ENCODE data around the gene CEACAM6. TPM values are rescaled to one million over a fixed set of nuclear protein-coding genes. Genes with fewer than 3 reads are reported as not detected.

The CEACAM6 gene
- total and polyA plus RNA-seq, 9 of the 15 experiments (the other 6 are each of a cell fraction or from before 2014, with no cell fraction given) = 0.24 TPM; not detected in 8

- TF ChIP-seq POLR2H (tag; IDR thresholded peaks at IDR 0.05; ENCODE audit: low read depth) = no peak
- no peak for TF ChIP-seq GTF2E2 (tag; IDR thresholded peaks at IDR 0.05)
- no peak for TF ChIP-seq CBFA2T2 (conservative IDR thresholded peaks at IDR 0.05)
- TF ChIP-seq ZC3H11A (IDR thresholded peaks at IDR 0.05; ENCODE audit: low read depth, low read length) = no peak
Observed at GRCh38 chr19:41801792-41802211, 46.5 kb downstream of the CEACAM6 start (continued).

DNA sequence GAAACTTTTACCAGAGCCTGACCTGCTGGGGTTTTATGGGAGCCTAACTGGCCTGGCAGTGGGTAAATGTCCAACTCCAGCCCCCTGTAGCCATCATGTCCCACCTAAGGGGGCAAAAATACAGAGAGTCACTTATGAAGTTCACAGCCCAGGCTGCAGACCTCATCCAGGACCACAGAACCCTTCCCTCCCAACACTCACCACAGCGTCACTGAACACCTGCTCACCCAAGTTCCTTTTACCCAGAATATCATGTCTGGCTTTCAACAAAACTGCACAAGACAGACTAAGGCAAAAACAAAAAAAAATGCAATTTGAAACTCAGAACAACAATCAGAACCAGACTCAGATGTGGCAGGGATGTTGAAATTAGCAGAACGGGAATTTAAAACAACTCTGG lies 47.4 kb downstream of the CEACAM6 start:
- Histone ChIP-seq H3K9me1 (ENCODE audit: control insufficient read depth, insufficient read depth, low read length) (no peaks in the 10 kb centered on the region), H3K4me1 (replicated peaks in 1 of 2; ENCODE audit: control insufficient read depth in 2 of 2, insufficient read depth in 2 of 2, low read length in 2 of 2) (no peaks in the 10 kb centered on the region), H3K9ac (ENCODE audit: insufficient read depth in 1 of 2, low read depth in 2 of 2, low read length in 2 of 2) (no peak overlapping the region), H4K20me1 (replicated peaks; ENCODE audit: control insufficient read depth, insufficient read depth, low read length) (peaks cover under 1% of the 10 kb centered on the region; the same call in 1 of the 2 replicates), H3K27me3 (ENCODE audit: control insufficient read depth in 2 of 2, insufficient read depth in 2 of 2, low read length in 2 of 2) (peaks cover 11 to 46% of the 10 kb centered on the region in 2 experiments), H3K27ac (ENCODE audit: extremely low read depth, low read depth, low read length) (no peak overlapping the region), H2AFZ (ENCODE audit: low read depth, low read length) (no peak overlapping the region), H3K9me3 (replicated peaks; ENCODE audit: control insufficient read depth, insufficient read depth, low read depth, low read length) (no peaks in the 10 kb centered on the region), H3K36me3 (ENCODE audit: control insufficient read depth, insufficient read depth, low read length) (no peaks in the 10 kb centered on the region), H3K4me2 (ENCODE audit: insufficient read depth, low read length) (no peak overlapping the region), H3K79me2 (ENCODE audit: control insufficient read depth, insufficient read depth, low read length) (no peaks in the 10 kb centered on the region), H3K4me3 (no peak overlapping the region)
- ChIA-PET CTCF (ENCODE audit: low intra/inter-chr PET ratio) (no interaction called here), POLR2A (no interaction called here)
- intact Hi-C loops (cut with micrococcal nuclease) (no loop called here), in situ Hi-C loops (cut with MboI) (no loop called here)
- TF ChIP-seq ATF1 (CRISPR knock-in tag; IDR thresholded peaks at IDR 0.05) (no peak), ATF1 (tag; IDR thresholded peaks at IDR 0.05) (no peak), HMBOX1 (IDR thresholded peaks at IDR 0.05) (no peak), PRMT5 (CRISPR knock-in tag; IDR thresholded peaks at IDR 0.05) (no peak), MIER1 (IDR thresholded peaks at IDR 0.05; ENCODE audit: low read depth) (no peak), XRCC3 (IDR thresholded peaks at IDR 0.05) (no peak), SAP30 (IDR thresholded peaks at IDR 0.05; ENCODE audit: borderline replicate concordance, insufficient read depth, low read depth, low read length, poor library complexity, severe bottlenecking) (no peak), BCOR (IDR thresholded peaks at IDR 0.05) (no peak), CBX8 (IDR thresholded peaks at IDR 0.05; ENCODE audit: borderline replicate concordance, extremely low read depth, low read depth, low read length, poor library complexity, severe bottlenecking) (no peak), ZC3H4 (CRISPR knock-in tag; IDR thresholded peaks at IDR 0.05; ENCODE audit: borderline replicate concordance) (no peak), MTA2 (IDR thresholded peaks at IDR 0.05; ENCODE audit: low read depth) (no peak), TAF9B (IDR thresholded peaks at IDR 0.05; ENCODE audit: partially characterized antibody) (no peak), ZNF785 (CRISPR knock-in tag; IDR thresholded peaks at IDR 0.05) (no peak)
- TF ChIP-seq, protein P1, sequence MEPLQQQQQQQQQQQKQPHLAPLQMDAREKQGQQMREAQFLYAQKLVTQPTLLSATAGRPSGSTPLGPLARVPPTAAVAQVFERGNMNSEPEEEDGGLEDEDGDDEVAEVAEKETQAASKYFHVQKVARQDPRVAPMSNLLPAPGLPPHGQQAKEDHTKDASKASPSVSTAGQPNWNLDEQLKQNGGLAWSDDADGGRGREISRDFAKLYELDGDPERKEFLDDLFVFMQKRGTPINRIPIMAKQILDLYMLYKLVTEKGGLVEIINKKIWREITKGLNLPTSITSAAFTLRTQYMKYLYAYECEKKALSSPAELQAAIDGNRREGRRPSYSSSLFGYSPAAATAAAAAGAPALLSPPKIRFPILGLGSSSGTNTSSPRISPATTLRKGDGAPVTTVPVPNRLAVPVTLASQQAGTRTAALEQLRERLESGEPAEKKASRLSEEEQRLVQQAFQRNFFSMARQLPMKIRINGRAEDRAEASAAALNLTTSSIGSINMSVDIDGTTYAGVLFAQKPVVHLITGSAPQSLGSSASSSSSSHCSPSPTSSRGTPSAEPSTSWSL (CRISPR knock-in tag; IDR thresholded peaks at IDR 0.05; ENCODE audit: borderline replicate concordance) = no peak
- TF ChIP-seq, protein P2, sequence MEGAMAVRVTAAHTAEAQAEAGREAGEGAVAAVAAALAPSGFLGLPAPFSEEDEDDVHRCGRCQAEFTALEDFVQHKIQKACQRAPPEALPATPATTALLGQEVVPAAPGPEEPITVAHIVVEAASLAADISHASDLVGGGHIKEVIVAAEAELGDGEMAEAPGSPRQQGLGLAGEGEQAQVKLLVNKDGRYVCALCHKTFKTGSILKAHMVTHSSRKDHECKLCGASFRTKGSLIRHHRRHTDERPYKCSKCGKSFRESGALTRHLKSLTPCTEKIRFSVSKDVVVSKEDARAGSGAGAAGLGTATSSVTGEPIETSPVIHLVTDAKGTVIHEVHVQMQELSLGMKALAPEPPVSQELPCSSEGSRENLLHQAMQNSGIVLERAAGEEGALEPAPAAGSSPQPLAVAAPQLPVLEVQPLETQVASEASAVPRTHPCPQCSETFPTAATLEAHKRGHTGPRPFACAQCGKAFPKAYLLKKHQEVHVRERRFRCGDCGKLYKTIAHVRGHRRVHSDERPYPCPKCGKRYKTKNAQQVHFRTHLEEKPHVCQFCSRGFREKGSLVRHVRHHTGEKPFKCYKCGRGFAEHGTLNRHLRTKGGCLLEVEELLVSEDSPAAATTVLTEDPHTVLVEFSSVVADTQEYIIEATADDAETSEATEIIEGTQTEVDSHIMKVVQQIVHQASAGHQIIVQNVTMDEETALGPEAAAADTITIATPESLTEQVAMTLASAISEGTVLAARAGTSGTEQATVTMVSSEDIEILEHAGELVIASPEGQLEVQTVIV (CRISPR knock-in tag; IDR thresholded peaks at IDR 0.05; ENCODE audit: borderline replicate concordance) = no peak
- no TSS peak for BruUV-seq (replicated peaks)
- FAIRE-seq (no peak), DNase-seq (ENCODE audit: extremely low read depth in 1 of 4, low spot score in 3 of 4) (no peak), ATAC-seq (no peak)
- 0% methylated on average over 2 of the region's 2 CpGs for WGBS (ENCODE audit: insufficient coverage, low coverage, missing lambda C conversion rate)
